Measurements from ENCODE around the gene STBD1.
"Not testable (repeated sequence)": the region's sequence is repeated elsewhere in the genome, so short reads cannot be mapped to it uniquely, and the experiment has no call there.

The STBD1 gene

GRCh38 chr4:76341063-76341462 is 34.5 kb downstream of the STBD1 start:
- Histone ChIP-seq H3K4me3 (no peak overlapping the region), H3K9me3 (replicated peaks in 1 of 11) (no peaks in the 10 kb centered on the region), H3K27ac (no peak overlapping the region), H3K36me3 (no peaks in the 10 kb centered on the region), H4K20me1 (no peaks in the 10 kb centered on the region), H3K4me2 (0 out of 22 replicates have a peak overlapping the region, but pooled peaks of 1 of the 11 experiments have one; percentile 5), H3K27me3 (no peaks in the 10 kb centered on the region), H3K4me1 (0 out of 20 replicates have a peak, but pooled peaks cover 0 to 9% (median 0%) of the 10 kb centered on the region in 10 experiments), H3K9ac (no peak overlapping the region)
- TF ChIP-seq Cebpa-rat (IDR thresholded peaks at IDR 0.05): no peak

- no peak overlapping the region for H3K9ac ChIP-seq
- 0 out of 22 replicates have a peak, but pooled peaks cover 0 to 5% (median 0%) of the 10 kb centered on the region in 11 experiments for H3K9me3 ChIP-seq (replicated peaks in 1 of 11)
- H3K4me1 ChIP-seq: 0 out of 20 replicates have a peak, but pooled peaks cover 0 to 9% (median 0%) of the 10 kb centered on the region in 10 experiments
- no peak overlapping the region for H3K4me3 ChIP-seq
- no peaks in the 10 kb centered on the region for H3K27me3 ChIP-seq
- no peak for TF ChIP-seq Cebpa-rat (IDR thresholded peaks at IDR 0.05)
- no peak overlapping the region for H3K4me2 ChIP-seq
- H3K27ac ChIP-seq: no peak overlapping the region
- H4K20me1 ChIP-seq: no peaks in the 10 kb centered on the region
- no peaks in the 10 kb centered on the region for H3K36me3 ChIP-seq
Observed at GRCh38 chr4:76342191-76342590, 35.7 kb downstream of the STBD1 start.

GRCh38 chr4:76342803-76343202 is 36.3 kb downstream of the STBD1 start:
- Histone ChIP-seq H3K36me3 (no peaks in the 10 kb centered on the region), H3K27me3 (no peaks in the 10 kb centered on the region)
- no peak for TF ChIP-seq Cebpa-rat (IDR thresholded peaks at IDR 0.05)

DNA sequence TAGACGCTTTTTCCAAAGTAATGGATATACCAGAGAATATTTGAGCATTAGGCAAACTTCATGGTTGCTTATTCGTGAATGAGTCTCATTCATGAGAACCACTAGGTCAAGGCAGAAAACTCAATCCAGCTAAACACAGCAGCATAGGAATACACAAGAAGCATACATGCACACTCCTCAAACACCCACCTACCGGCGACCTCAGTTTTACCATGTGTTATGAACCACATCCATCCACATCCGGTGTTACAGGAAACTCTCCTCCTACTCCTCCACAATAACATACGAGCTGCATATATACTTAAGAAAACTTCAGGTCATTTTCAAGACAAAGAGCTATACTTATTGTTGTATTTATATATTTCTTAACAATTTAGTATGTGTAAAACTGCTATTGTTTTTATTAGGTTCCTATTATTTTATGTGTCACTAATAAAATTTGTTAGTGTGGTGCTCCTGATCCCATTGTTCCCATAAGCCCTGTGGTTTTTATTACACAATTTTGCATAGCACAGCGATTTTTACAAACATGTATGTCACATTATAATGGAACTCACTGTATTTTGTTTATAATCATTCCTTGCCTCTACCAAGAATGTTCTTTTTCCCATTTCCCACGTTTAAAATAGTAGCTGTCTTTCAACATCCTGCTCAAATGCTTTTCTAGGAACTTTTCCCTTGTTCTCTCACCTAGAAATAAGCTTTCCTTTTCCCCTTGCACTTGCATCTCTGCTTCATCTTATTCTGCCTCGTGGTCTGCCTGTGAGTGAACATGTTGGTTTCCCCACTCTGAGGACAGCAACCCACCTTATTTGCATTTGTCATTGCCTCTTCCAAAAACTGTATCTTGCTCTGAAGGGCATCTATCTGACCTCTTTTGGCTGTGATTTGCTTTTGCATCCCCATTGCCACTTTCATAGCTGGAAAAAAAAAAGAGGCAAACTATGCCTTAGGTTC is 48.3 kb downstream of the STBD1 start:
- Histone ChIP-seq H3K4me2 (peak overlapping the region in 10 of 11 experiments; percentile 7 to 43 (median 34); a peak in 14 of 22 replicates), H4K20me1 (no peaks in the 10 kb centered on the region)
- TF ChIP-seq Cebpa-rat (IDR thresholded peaks at IDR 0.05): no peak

More at GRCh38 chr4:76342803-76343202, 36.3 kb downstream of the STBD1 start:
- Histone ChIP-seq H3K9me3 (replicated peaks in 1 of 11) (peaks cover 0 to 10% (median 1%) of the 10 kb centered on the region in 11 experiments; a peak in 8 of 22 replicates), H3K9ac (no peak overlapping the region), H4K20me1 (no peaks in the 10 kb centered on the region), H3K4me2 (no peak overlapping the region), H3K4me1 (0 out of 20 replicates have a peak, but pooled peaks cover 0 to 9% (median 0%) of the 10 kb centered on the region in 10 experiments), H3K27ac (no peak overlapping the region), H3K4me3 (no peak overlapping the region)

DNA sequence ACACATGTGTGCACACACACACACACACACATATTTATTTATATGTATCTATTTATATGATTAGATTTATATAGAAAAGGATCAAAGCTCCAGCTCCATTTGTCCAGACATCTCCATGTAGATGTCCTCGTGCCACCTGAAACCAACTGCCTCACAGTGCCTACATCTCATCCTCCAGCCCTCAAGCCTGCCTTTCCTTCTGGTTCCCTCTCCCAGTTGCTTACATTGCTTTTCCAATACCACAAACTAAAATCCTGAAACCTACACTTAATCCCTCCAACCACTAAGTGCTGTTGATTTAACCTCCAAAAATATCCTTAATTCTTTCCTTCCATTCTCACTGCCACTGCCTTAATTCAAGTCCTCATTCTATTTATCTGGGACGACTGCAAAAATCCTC is 51.4 kb downstream of the STBD1 start:
- H3K27me3 ChIP-seq: no peaks in the 10 kb centered on the region
- H3K4me1 ChIP-seq: peaks cover 4 to 11% (median 10%) of the 10 kb centered on the region in 10 experiments; a peak in 15 of 20 replicates
- peaks cover 46 to 57% (median 50%) of the 10 kb centered on the region in 11 experiments for H3K9me3 ChIP-seq (replicated peaks in 1 of 11)
- H3K9ac ChIP-seq: no peak overlapping the region
- H3K4me2 ChIP-seq: no peak overlapping the region
- H4K20me1 ChIP-seq: no peaks in the 10 kb centered on the region
- no peak for TF ChIP-seq Cebpa-rat (IDR thresholded peaks at IDR 0.05)
- no peak overlapping the region for H3K27ac ChIP-seq
- H3K36me3 ChIP-seq: no peaks in the 10 kb centered on the region; a peak in 1 of 22 replicates
- no peak overlapping the region for H3K4me3 ChIP-seq

More for the DNA sequence above, 48.3 kb downstream of the STBD1 start:
- H3K27me3 ChIP-seq: no peaks in the 10 kb centered on the region
- H3K4me3 ChIP-seq: no peak overlapping the region
- H3K9ac ChIP-seq: no peak overlapping the region
- H3K27ac ChIP-seq: no peak overlapping the region
- no peaks in the 10 kb centered on the region for H3K36me3 ChIP-seq
- H3K9me3 ChIP-seq (replicated peaks in 1 of 11): peaks cover 31 to 36% (median 35%) of the 10 kb centered on the region in 11 experiments
- H3K4me1 ChIP-seq: peaks cover 4 to 11% (median 10%) of the 10 kb centered on the region in 10 experiments; a peak in 15 of 20 replicates

DNA sequence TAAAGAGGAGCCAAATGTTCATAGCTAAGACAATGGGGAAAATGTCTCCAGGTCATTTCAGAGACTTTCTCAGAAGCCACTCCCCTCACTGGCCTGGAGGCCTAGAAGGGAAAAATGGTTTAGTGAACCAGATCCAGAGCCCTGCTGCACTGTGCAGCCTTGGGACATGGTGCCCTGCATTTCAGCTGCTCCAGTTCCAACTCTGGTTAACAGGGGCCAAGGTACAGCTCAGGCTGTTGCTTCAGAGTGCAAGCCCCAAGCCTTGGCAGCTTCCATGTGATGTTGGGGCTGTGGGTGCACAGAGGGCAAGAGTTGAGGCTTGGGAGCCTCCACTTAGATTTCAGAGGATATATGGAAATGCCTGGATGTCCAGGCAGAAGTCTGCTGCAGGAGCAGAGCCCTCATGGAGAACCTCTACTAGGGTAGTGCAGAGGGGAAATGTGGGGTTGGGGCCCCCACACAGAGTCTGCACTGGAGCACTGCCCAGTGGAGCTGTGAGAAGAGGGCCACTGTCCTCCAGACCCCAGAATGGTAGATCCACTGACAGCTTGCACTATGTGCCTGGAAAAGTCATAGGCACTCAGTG is 53.4 kb downstream of the STBD1 start:
- H3K9me3 ChIP-seq (replicated peaks in 1 of 11): peaks cover 46 to 57% (median 50%) of the 10 kb centered on the region in 11 experiments
- not testable (repeated sequence) for H3K27me3 ChIP-seq, H4K20me1 ChIP-seq, H3K9ac ChIP-seq, H3K4me2 ChIP-seq, H3K36me3 ChIP-seq, H3K4me1 ChIP-seq, H3K27ac ChIP-seq, H3K4me3 ChIP-seq

Measured in BLaER1 treated with 17β-estradiol and CSF1 and Interleukin-3, amounts not matched to agents 10 nM and 100 nM (cell line).